ENCODE results near the gene DSC3.
"Not testable (repeated sequence)": the region's sequence is repeated elsewhere in the genome, so short reads cannot be mapped to it uniquely, and the experiment has no call there.

The DSC3 gene

GRCh38 chr18:31040686-31041270 is 1.8 kb downstream of the DSC3 start:
- no peak for DNase-seq

GRCh38 chr18:31039426-31039825 is 3.1 kb downstream of the DSC3 start:
- DNase-seq: no peak

DNA sequence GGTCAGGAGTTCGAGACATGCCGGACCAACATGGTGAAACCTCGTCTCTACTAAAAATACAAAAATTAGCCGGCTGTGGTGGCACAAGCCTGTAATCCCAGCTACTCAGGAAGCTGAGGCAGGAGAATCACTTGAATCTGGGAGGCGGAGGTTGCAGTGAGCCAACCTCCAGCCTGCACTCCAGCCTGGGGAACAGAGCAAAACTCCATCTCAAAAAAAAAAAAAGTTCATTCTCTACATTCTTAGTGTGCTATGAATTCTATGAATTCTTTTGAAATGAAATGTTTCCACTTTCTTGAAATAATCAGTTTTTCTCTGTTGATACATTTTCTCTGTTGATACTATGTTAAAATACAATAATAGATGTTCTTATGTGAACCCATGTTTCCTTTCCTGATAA is 4.9 kb downstream of the DSC3 start:
- not testable (repeated sequence) for DNase-seq

GRCh38 chr18:31034541-31034940 is 8.0 kb downstream of the DSC3 start:
- no peak for DNase-seq

DNA sequence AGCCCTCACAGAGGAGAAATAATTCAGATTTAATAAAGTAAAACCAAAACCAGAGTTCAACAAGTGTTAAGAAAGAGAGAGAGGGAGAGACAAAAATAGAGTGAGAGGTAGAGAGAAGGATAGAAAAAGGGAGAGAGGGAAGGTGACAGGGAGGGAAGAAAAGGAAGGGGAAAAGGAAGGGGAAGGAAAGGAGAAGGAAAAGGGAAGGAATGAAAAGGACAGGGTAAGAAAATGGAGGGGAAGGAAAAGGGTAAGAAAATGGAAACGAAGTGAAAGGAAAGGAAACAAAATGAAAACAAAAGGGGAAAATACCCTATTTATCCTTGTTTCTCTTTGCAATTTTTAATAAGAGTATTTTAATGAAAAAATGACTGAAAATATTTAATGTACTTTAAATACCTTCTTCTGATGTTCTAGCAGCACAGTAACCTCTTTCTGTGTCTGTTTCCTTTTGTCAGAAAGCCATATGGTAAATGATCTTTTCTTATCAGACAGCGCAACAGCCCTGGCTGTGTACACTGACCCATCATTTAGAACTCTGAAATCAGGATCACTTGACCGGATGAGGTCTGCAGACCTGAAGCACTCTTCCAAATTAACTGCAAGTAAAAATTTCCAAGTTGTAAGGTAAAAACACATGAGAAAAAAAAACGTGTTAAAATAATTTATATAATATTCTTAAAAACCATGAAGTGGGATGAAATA is 11.8 kb downstream of the DSC3 start:
- DNase-seq: no peak

- DNase-seq: no peak
Measured at GRCh38 chr18:31015715-31016434, 26.7 kb downstream of the DSC3 start.

DNA sequence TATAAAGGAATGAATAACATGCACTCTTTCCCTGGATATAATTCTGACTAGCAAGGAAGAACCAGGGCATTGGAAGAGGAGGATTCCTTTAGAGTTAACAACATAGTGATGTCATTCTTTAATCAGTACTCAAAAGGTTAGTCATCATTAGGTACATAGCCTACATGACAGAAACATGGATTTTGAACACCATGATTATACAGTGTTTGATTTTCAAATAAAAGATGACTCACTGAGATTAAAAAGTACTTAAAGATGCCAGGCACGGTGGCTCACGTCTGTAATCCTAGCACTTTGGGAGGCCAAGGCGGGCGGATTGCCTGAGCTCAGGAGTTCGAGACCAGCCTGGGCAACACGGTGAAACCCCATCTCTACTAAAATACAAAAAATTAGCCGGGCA is 31.1 kb downstream of the DSC3 start:
- DNase-seq: not testable (repeated sequence)

DNA sequence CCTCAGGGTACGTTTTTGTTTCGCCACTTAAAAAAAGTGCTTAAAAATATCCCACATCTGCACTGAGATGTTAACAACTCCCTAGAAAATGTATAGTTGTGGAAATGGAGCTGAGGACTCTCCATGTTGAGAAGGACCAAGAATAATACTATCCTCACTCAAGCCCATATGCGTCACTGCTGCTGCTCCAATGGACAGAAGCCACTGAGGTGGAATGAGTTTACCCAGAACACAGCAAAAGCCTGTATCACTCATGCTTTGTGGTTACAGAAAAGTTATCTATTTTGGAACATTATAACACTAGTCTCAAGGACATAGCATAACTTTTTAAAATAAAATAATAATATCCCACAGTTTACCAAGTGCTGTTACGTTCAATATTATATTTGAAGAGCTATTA is 31.9 kb downstream of the DSC3 start:
- no peak for DNase-seq

DNA sequence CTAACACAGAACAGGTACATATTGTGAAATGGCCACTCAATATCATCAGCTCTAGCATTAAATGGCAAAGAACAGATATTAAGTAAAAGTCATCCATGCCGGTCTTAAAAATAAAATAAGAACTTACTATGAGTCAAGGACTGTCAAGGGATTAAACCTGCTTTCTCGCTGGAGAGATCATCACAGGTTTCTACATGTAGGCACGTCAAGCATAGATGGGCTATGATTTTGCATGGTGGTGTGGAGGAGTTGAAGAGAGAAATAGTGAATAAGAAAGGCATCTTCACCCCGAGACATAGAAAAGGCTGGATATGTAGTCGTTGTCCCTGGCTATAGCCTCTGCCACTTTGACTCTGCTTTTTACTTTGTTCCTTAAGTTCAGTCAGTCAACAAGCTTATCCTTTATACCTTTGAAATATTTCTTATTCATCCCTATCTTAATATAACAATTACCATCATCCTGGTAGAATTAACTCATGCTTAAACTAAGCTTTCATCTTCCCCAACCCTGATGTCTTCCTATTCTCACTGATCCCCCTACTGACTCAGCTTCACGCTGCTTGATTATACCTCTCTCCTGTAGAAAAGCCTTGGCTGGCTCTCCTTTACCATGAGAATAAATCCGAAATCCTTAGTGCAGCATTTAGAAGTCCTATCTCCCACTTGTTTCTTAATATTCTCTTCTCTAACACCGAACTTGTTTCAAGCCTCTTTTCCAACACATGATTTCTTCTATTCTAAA is 42.5 kb downstream of the DSC3 start:
- DNase-seq: no peak

DNA sequence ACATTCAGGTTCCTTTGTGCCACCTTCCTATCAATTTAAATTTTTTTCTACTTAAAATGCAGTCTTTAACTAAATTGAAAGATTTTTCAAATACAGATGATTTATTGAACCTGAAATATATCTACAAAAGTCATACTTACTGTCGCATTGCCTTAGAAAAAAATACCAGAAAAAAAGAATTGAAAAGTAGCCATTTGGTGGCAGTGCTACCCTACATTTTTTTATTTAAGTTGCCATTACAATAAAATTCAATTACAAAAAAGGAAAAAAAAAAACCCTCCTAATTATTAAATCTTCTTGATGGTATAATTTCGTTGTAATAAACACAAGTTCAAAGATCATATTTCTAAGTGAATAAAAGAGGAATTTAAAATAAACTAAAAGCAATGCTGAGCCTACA is 43.4 kb downstream of the DSC3 start:
- no peak for DNase-seq

- no peak for DNase-seq
Measured at GRCh38 chr18:30997223-30997622, 45.3 kb downstream of the DSC3 start.

GRCh38 chr18:30992231-30992630 is 50.3 kb downstream of the DSC3 start:
- no peak for DNase-seq

DNA sequence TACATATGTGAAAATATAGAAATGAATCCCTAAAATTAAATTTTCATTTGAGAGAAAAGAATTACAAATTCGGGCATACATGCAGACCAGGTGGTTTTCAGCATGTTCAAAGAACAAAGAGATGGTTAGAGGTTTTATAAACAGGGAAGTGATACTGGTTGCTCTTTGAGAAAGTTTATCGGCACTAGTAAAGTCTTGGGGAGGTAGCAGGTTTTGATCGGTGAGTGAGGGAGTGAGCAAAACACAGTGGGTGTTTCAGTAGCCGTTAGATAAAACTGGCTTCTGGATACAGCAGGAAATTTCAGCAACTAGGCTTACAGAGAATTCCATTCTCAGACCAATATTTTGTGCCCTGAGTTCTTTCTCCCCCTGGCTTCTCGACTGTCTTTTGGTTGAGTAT is 51.1 kb downstream of the DSC3 start:
- DNase-seq: no peak

GRCh38 chr18:30989141-30989540 is 53.4 kb downstream of the DSC3 start:
- no peak for DNase-seq

DNA sequence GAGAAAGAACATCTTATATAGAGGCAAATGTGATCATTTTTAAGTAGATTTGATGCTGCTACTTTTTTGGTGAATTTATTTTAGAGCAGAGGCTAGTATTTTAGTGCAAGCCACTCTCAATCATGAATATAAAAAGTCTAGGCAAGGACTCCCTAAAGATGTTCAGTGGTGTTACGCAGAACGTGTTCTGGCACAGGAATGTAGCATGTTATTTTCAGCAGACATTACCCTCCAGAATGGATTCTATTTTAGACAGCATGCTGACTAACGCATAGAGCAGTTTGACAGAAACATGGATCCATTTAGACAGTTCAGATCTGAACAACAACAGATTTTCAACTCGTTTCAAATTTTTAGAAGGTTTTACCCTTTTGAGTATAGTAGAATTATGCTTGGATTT is 54.1 kb downstream of the DSC3 start:
- no peak for DNase-seq

DNA sequence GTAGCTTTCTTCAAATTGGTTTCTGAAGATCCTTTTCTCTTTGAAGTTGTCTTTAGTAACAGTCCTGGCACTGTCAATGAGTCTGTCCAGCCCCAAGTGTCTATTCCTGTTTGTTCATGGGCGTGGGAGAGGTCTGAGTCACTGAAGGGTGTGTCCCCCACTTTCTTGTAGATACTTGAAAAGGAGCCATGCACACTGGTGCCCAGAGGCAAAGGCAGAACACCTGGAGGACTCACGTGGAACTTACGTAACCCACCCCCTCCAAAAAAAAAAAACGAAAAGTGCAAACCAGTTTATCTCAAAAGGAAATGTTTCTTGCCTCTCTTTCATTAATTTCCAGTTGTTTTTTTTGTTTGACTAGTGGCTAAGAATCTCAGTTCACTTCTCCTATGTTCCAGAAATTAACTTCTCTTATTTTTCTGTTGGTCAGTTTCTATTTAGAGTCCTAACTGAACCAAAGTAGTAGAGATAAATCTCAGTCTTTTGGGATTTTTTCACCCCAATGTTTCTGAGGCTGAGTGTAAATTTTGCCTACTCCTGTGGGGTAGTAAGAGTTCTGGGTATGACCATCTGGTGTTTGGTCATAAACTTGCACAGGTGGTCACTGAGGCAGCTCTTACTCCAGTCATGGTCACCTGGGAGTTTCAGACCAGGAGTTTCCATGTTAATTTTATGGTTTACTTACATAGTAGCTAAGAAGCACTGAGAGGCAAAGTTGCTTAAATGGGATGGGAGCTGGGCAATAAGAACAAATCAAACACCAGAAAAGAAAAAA is 54.9 kb downstream of the DSC3 start:
- DNase-seq: no peak

GRCh38 chr18:30985753-30986152 is 56.8 kb downstream of the DSC3 start:
- no peak for DNase-seq

- no peak for DNase-seq
Measured at GRCh38 chr18:30982285-30982992, 60.1 kb downstream of the DSC3 start.

GRCh38 chr18:30978091-30978490 is 64.5 kb downstream of the DSC3 start:
- DNase-seq: not testable (repeated sequence)

GRCh38 chr18:30971338-30971956 is 71.1 kb downstream of the DSC3 start:
- DNase-seq: no peak

DNA sequence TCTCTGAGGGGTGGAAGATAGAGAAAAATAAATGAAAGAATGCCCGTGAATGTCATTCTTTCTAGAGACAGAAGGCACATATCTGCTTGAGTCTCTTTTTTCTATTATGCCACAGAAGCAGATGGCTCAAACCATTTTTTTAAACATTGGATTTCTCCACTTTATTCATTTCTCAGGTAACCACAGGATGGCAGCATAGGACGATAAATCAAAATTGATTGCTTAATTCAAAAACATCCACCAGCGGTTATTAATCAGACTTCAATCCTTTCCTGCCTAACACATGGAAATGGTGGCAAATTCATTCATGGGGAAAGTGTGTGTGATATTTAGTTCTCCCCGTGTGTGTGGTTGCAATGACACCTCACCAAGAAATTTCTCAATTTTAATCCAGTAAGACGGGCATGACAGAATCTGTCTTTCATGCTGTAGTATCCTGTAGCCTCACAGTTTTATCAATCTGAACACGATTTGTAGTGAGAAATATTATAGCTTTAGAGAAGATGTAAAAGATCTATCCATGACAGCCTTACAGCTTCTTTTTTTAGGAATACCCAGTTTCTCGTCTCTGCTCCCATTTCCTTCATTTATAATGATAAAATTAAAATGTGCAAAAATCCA is 72.2 kb downstream of the DSC3 start:
- no peak for DNase-seq

All from activated naive CD4-positive, alpha-beta T cell (primary cell).